PC-9 (cell line): ENCODE measurements around the gene PDE1C. TPM values are rescaled to one million over a fixed set of nuclear protein-coding genes. Genes with fewer than 3 reads are reported as not detected.

ENCODE experiments used
- BruUV-seq: library from RNA; stranded (reverse); fragments of 400-500 nt; replicated peaks from 2 replicates; lab custom pipeline; 2021; lab: Mats Ljungman, UMichigan
- CTCF ChIA-PET: fragments of 300-600 bp; sonication (Branson Sonifier 250); formaldehyde crosslinking; loops from one replicate; lab custom pipeline; 2022; ENCODE audit warnings: antibody characterized with exemption; lab: Charles Lee
- POLR2A ChIA-PET: fragments of 300-600 bp; sonication (Branson Sonifier 250); formaldehyde crosslinking; loops from one replicate; lab custom pipeline; 2022; ENCODE audit warnings: antibody characterized with exemption; ENCODE audit not compliant: unreplicated experiment; lab: Charles Lee
- DNase-seq, 2 experiments: peaks; one replicate each; pipeline versions ENCODE4 v3.0.0 to v3.0.0-alpha.2; 2015 to 2022; ENCODE audit warnings: mixed read lengths in 1 of 2
- H2AFZ ChIP-seq: fragments of 200-600 bp; sonication (generic); 2 replicates; pipeline ENCODE4 v1.8.1; 2017; ENCODE audit warnings: antibody characterized with exemption
- H3F3A ChIP-seq: fragments of 200-600 bp; sonication (generic); 2 replicates; pipeline ENCODE4 v1.8.1; 2017; ENCODE audit warnings: antibody characterized with exemption, mild to moderate bottlenecking, low read depth; ENCODE audit not compliant: insufficient read depth
- H3K27ac ChIP-seq: fragments of 200-600 bp; sonication (generic); 2 replicates; pipeline ENCODE4 v1.6.1; 2016; ENCODE audit warnings: mixed run types
- H3K27me3 ChIP-seq: fragments of 200-600 bp; sonication (generic); 2 replicates; pipeline ENCODE4 v1.6.1; 2016; ENCODE audit warnings: low read depth, mixed run types; ENCODE audit not compliant: insufficient read depth
- H3K36me3 ChIP-seq: fragments of 200-600 bp; sonication (generic); 2 replicates; pipeline ENCODE4 v1.6.1; 2016; ENCODE audit warnings: low read depth, mixed run types
- H3K4me1 ChIP-seq: fragments of 200-600 bp; sonication (generic); replicated peaks from 2 replicates; pipeline ENCODE4 v1.6.1; 2016; ENCODE audit warnings: mixed run types; ENCODE audit not compliant: insufficient read depth
- H3K4me2 ChIP-seq: fragments of 200-600 bp; sonication (generic); 2 replicates; pipeline ENCODE4 v1.6.1; 2017; ENCODE audit warnings: mixed run types
- H3K4me3 ChIP-seq: fragments of 200-600 bp; sonication (generic); 2 replicates; pipeline ENCODE4 v1.6.1; 2016; ENCODE audit warnings: mixed run types
- H3K79me2 ChIP-seq: fragments of 200-600 bp; sonication (generic); 2 replicates; pipeline ENCODE4 v1.6.1; 2017; ENCODE audit warnings: low read depth, mixed run types
- H3K9me2 ChIP-seq: fragments of 200-600 bp; sonication (generic); 2 replicates; pipeline ENCODE4 v1.8.1; 2017; ENCODE audit warnings: mild to moderate bottlenecking; ENCODE audit not compliant: insufficient read depth
- H3K9me3 ChIP-seq: fragments of 200-600 bp; sonication (generic); 2 replicates; pipeline ENCODE4 v1.8.1; 2016; ENCODE audit warnings: low read depth; ENCODE audit not compliant: insufficient read depth
- H4K20me1 ChIP-seq: fragments of 200-600 bp; sonication (generic); 2 replicates; pipeline ENCODE4 v1.8.1; 2017; ENCODE audit not compliant: insufficient read depth
- CTCF ChIP-seq: fragments of 200-600 bp; sonication (generic); conservative IDR thresholded peaks from 2 replicates; pipeline ENCODE4 v1.6.1; 2017; ENCODE audit warnings: mixed run types, antibody characterized with exemption, mild to moderate bottlenecking, moderate library complexity
- EZH2 ChIP-seq: fragments of 200-600 bp; sonication (generic); IDR thresholded peaks from 2 replicates; pipeline ENCODE4 v1.8.0; 2017; ENCODE audit warnings: antibody characterized with exemption, low read depth
- intact Hi-C: fragments of 100-400 bp; cut with micrococcal nuclease; formaldehyde crosslinking; loops from one replicate; pipeline ENCODE4 v1.10.0; 2022; ENCODE audit not compliant: unreplicated experiment
- total RNA-seq: library from RNA; stranded (reverse); gene quantifications from 2 replicates; pipeline ENCODE4 v1.2.3, GENCODE V29; 2021

PDE1C gene
- total RNA-seq, 1 experiment from 2014 or later, result 1.7 TPM

DNA sequence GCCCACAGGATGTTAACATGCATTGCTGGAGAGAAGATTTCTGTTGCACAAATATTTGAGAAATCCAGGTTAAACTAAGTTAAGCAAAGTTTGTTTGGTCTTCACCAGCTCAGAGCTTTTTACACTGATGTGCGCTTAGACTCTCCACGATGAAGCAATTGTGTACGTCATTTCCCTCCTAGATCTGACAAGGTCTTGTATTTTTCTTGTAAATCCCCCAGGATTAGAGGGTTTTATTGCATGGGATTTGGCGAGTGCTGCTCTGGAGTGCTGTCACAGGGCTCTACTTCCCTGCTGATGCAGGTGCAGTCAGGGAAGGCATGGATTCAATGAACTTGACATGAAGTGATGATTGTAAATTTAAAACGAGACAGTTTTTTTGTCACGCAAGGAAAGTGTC lies 173.3 kb downstream of the PDE1C start:
- POLR2A ChIA-PET, result no interaction called here
- Histone ChIP-seq H3K9me3 (no peaks in the 10 kb centered on the region), H3K4me3 (no peak overlapping the region)

GRCh38 chr7:31894308-31894707 lies 175.9 kb downstream of the PDE1C start:
- Histone ChIP-seq H3F3A (no peaks in the 10 kb centered on the region), H3K27me3 (no peaks in the 10 kb centered on the region), H4K20me1 (no peaks in the 10 kb centered on the region), H3K9me2 (no peaks in the 10 kb centered on the region), H3K79me2 (no peaks in the 10 kb centered on the region), H3K27ac (no peak overlapping the region), H3K4me3 (no peak overlapping the region), H3K4me1 (no peaks in the 10 kb centered on the region), H3K9me3 (no peaks in the 10 kb centered on the region), H2AFZ (no peak overlapping the region), H3K4me2 (no peak overlapping the region), H3K36me3 (no peaks in the 10 kb centered on the region)
- POLR2A ChIA-PET, result no interaction called here
- intact Hi-C loops, result no loop called here
- CTCF ChIA-PET, result no interaction called here
- TF ChIP-seq EZH2, result no peak
- no peak for TF ChIP-seq CTCF
- no peak for DNase-seq
- BruUV-seq, result no TSS peak

More for the DNA sequence above, 173.3 kb downstream of the PDE1C start:
- no TSS peak for BruUV-seq
- Histone ChIP-seq H3F3A (no peaks in the 10 kb centered on the region), H3K4me2 (no peak overlapping the region), H2AFZ (no peak overlapping the region), H3K4me1 (no peaks in the 10 kb centered on the region), H3K27ac (no peak overlapping the region), H3K79me2 (no peaks in the 10 kb centered on the region), H3K27me3 (no peaks in the 10 kb centered on the region), H3K36me3 (no peaks in the 10 kb centered on the region), H3K9me2 (no peaks in the 10 kb centered on the region), H4K20me1 (no peaks in the 10 kb centered on the region)
- CTCF ChIA-PET, result no interaction called here
- DNase-seq, result no peak
- intact Hi-C loops, result no loop called here
- TF ChIP-seq CTCF, result no peak
- no peak for TF ChIP-seq EZH2

GRCh38 chr7:31893365-31893764 lies 176.8 kb downstream of the PDE1C start:
- TF ChIP-seq EZH2 (no peak), CTCF (no peak)
- no TSS peak for BruUV-seq
- intact Hi-C loops, result no loop called here
- H2AFZ ChIP-seq, result no peak overlapping the region
- CTCF ChIA-PET, result no interaction called here
- no peak overlapping the region for H3K27ac ChIP-seq
- H3F3A ChIP-seq, result no peaks in the 10 kb centered on the region
- no peaks in the 10 kb centered on the region for H3K9me2 ChIP-seq
- H3K27me3 ChIP-seq, result no peaks in the 10 kb centered on the region
- no peaks in the 10 kb centered on the region for H3K79me2 ChIP-seq
- POLR2A ChIA-PET, result no interaction called here
- no peaks in the 10 kb centered on the region for H3K36me3 ChIP-seq
- no peaks in the 10 kb centered on the region for H3K9me3 ChIP-seq
- no peaks in the 10 kb centered on the region for H3K4me1 ChIP-seq
- no peaks in the 10 kb centered on the region for H4K20me1 ChIP-seq
- H3K4me2 ChIP-seq, result no peak overlapping the region
- no peak overlapping the region for H3K4me3 ChIP-seq
- no peak for DNase-seq
